NT2/D1 (cell line): Measurements from ENCODE around the gene SEC24D.

Experiments
- YY1 ChIP-seq: IDR thresholded peaks from 2 replicates; pipeline ENCODE4 v1.6.1; 2011; ENCODE audit not compliant: insufficient read length, insufficient read depth
- ZNF274 ChIP-seq: IDR thresholded peaks from 2 replicates; pipeline ENCODE4 v1.6.1; 2011; ENCODE audit warnings: mild to moderate bottlenecking, low read depth, low read length

GRCh38 chr4:118824141-118824540 is 11.8 kb downstream of the SEC24D start:
- TF ChIP-seq ZNF274 (no peak), YY1 (no peak)
